GM18511 (cell line): ENCODE results near the gene CTDSPL2.
"Not testable (repeated sequence)": the region's sequence is repeated elsewhere in the genome, so short reads cannot be mapped to it uniquely, and the experiment has no call there.

Experiments used
- ATAC-seq: cut with Tn5 transposase; IDR thresholded peaks from one replicate; pipeline ENCODE4 v1.9.1; 2021; ENCODE audit warnings: mild to moderate bottlenecking, moderate library complexity; ENCODE audit not compliant: unreplicated experiment

Gene CTDSPL2

DNA sequence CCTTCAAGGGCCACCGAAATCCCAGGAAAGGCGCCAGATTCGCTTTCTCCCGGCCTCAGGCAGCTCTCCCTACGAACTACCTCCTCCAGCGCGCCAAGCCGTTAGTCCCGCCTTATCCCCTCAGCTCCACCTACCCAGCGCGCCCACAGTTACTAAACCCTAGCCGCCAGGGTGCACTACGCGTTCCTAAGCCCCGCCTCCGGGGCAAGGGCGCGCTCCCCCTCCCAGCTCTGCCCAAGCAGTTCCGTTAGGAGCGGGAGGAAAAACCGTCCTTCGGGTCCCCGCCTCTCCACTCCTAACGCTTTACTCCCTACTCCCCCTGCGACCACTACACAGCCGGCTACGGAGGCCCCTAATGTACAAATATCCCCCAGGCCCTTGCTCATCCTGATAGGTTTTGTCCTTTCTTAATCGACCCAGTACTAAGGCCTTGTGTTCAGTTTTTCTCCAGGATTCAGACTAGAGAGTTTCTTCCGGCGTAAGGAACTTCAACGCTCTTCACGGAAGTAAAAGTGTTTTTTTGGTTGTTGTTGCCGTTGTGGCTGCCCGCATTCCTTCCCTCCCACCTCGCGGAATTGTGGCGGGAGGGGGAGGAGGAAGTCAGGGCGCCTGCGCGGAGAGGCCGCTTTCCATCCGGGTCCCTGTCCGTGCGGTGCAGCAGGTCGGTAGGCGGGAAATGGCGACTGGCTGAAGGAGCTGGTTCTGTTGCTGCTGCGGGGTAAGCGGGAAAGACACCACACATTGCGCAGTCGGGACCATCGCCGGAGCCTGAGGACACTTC is at the start of gene CTDSPL2:
Gene CTDSPL2, plus strand, starts transcription at position 655 of the 781 bp plus-strand sequence. CDS start 31,386 bp downstream, outside the sequence.
- ATAC-seq, result peak; percentile 97

DNA sequence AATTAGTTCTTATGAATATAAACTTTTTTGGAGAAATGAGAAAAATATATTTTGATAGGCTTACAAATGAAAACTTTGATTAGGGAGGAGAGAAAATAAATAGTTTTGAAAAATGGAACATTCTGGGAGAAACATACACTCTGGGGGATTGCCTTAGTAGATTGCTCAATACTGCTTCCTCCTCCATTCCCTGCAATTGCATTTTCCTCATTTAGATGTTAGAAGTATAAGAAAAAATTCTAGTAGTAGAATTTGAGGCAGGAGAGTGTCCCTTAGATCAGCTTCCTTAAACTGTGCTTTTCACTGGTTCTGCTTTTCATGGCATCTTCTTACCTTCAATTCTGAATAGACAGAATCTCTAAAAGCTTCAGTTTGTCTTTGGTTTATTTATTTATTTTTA is 46.2 kb upstream of the CTDSPL2 start:
- ATAC-seq, result no peak

DNA sequence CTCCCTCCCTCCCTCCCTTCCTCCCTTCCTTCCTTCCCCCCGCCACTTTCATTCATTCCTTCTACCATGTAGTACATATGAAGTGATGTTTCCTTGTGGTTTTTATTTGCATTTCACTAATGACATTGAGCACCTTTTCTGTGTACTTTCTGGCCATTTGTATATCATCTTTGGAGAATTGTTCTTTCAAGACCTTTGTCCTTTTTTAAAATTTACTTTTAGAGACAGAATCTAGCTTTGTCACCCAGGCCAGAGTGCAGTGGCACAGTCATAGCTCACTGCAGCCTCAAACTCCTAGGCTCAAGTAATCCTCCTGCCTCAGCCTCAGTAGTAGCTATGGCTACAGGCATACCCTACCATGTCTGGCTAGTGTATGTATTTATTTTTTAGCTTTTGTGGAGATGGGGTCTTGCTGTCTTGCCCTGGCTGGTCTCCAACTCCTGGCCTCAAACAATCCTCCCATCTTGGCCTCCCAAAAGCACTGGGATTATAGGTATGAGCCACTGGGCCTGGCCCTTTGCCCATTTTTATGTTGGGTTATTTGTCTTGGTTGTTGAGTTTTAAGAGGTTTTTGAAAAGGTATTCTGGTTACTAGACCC is 42.0 kb upstream of the CTDSPL2 start:
- ATAC-seq, result peak; percentile 51

DNA sequence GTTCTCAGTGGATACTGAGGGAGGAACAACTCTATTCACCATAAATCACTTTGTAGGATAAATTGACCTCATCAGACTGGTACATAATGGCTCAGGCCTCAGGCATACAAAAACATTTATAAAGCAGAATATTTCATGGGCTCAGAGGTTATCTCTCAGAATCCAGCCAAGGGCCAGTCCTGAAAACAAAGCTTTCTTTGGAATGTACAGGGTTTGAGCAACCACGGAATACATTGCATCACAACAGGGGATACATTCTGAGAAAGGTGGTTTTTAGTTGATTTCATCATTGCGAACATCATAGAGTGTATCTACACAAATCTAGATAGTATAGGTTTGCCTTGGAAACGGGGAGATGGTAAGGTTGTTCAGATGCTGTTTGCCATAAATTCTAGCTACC is 33.4 kb upstream of the CTDSPL2 start:
- no peak for ATAC-seq

DNA sequence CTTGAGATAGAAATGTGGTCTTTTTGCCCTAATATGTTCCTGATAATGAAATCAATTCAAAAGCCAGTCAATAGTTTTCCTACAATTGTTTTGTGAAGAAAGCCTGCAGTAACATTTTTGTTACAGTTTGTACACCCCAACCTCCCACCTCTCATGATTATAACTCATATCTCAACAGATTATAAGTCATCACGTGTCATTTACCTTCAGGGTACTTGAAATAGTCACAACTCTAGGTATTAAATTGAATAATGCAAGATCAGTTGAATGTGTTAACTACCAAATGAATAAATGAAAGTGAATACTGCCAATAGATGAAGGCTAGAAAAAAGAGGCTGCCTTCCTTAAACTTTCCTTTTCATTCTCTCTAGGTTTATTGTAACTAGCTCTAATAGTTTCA is 32.9 kb upstream of the CTDSPL2 start:
- ATAC-seq, result no peak

DNA sequence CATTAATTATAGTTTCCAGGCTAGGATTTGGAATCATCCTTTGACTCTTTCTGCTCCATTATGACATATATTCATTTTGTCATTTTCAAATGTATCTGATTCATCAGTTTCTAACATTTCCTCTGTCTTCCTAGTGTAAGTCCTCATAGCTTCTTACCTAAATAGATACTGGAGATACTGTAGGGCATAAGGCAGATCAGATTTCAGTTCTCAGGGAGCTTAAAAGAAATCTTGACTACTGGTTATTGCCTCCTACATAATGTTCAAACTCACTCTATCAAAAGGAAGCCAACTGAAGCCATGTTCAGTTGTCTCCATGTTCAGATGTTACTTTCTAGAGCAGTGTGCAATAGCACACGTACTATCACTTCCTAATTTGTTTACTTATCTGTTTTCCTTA is 29.6 kb upstream of the CTDSPL2 start:
- ATAC-seq, result no peak

DNA sequence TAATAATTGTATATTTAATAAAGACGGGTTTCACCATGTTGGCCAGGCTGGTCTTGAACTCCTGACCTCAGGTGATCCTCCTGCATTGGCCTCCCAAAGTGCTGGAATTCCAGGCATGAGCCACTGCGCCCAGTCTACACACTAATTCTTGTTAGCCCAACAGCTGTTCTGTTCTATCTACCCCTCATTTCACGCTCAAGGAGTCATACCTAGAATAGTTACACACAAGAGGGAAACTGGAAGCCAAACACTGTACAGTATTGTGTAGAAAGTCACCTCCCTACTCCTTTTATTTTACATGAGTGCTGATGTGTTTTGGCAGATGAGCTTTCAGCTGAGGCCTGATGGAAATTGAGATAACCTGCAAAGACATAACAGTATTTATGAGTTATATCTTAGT is 13.4 kb upstream of the CTDSPL2 start:
- ATAC-seq, result no peak

DNA sequence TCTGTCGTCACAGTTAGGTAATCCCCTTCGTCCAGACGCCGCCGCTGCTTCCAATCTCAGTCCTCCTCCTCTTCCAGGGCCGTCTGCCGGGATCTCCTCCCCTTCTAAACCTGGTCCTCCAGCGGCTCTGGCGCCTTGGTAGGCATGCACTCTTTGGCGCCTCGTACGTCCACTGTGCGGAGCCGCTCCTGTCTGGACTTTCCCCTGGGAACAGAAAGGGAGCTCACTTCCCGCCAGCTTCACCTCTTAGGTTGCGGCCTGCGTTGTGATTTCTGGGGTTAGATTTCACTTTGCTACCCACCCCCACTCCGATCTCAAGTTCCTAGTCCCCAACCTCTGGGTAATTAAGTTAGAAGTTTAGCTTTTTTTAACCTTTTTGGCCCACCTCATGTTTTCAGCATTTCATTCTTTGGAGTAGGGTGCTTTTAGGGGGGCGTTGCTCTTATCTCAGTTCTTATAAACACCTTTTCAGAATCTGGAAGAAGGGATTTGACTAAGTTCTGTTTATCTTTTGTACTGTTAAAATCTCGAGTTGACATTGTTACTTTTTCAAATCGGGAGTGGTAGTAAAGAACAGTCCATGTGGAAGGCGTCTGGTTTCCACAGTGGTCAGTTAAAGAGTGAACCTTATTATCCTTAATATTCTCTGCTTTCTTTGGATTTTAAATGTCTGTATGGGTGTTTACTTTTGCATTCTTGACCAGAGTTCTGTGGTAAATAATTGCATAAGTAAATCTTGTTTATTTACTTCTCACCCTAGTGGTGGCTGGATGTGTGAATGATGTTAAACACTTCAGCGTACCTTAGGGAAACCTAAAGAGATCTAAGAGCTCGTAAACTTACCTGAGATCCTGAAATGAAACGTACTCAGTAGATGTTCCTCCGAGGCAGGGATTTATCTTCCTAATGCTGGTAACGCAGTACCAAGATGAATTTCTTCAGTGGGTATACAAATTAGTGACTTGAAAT is 611 bp downstream of the CTDSPL2 start:
- peak; percentile 13 for ATAC-seq

DNA sequence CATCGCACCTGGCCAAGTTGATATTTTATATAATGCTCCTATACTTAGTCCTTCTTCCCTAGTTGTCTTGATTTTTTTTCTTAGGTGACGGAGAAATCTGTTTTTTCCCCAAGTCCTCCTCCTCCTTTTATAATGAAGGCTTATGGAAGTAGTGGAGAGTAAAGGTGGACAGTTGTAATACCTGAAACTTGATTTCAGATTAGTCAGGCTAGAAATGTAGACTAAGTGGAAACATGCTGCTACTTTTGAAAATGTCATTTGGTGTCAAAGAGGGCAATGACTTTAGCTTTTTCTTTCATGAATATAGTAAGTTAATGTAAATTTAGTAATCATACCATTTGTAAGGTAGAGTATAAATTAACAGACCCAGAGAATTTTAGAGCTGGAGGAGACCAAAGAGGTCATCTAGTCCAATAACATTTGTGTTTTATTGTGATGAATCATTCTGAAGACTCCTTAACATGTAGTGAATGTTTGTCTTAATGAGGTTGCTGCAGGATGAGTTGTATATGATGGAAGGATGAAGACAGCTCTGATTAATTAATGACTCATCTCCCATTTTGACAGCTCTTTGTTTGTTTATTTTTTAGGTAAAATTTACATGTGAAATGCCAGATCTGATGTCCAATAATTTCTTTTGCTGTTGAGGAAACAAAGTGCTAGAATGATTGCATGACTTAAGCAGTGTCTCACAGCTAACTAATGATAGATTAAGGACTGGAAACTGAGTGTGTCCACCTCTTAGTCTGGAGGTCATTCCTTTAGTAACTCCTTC is 8.7 kb downstream of the CTDSPL2 start:
- ATAC-seq, result no peak

DNA sequence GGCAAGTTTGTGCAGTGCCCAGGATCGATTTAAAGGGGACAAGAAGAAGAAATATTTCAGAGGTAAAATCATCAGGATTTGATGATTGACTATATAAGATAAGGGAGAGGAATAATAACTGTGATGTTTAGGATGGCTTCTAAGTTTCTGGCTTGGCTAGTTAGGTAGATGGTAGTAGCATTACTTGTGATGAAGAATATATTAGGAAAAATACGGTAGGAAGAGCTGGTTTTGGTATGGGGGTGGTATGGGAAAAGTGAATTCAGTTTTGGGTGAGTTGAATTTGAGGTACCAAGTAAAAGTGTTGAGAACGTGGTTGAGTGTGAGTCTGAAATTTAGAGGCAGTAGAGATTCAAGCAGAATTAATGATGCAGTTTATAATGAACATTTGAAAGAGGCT is 11.0 kb downstream of the CTDSPL2 start:
- no peak for ATAC-seq

DNA sequence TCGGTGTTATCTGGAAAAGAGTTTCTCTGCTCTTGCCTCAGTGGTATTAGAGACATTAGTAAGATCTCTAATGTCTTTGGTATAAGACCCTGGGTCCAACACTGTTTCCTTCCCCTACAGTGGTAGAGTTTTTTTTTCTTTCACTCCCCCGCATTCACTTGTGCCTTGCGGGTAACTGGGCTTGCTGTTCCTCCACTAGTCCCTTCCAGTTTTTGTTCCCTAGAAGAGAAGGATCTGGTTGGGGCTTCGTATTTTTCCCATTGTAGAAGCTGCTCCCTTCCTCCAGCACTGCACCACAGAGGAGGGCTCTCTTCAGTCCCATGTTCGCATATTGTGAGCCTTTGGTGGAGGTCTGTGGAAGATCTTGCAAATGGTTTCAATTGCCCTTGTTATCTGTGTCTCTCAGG is 13.7 kb downstream of the CTDSPL2 start:
- ATAC-seq, result no peak

DNA sequence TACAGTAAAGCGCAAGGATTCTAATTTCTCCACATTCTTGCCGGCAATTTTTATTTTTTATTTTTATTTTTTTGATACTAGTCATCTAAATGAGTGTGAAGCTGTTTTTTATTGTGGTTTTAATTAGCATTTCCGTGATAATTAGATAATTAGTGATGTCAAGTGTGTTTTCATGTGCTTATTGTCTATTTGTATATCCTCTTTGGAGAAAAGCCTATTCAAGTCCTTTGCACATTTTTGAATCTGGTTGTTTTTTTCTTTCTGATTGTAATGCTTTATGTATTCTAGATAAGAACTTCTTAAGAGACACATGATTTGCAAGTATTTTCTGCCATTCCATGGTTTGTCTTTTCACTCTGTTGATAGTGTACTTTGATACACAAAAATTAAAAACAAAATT is 16.1 kb downstream of the CTDSPL2 start:
- ATAC-seq, result no peak

DNA sequence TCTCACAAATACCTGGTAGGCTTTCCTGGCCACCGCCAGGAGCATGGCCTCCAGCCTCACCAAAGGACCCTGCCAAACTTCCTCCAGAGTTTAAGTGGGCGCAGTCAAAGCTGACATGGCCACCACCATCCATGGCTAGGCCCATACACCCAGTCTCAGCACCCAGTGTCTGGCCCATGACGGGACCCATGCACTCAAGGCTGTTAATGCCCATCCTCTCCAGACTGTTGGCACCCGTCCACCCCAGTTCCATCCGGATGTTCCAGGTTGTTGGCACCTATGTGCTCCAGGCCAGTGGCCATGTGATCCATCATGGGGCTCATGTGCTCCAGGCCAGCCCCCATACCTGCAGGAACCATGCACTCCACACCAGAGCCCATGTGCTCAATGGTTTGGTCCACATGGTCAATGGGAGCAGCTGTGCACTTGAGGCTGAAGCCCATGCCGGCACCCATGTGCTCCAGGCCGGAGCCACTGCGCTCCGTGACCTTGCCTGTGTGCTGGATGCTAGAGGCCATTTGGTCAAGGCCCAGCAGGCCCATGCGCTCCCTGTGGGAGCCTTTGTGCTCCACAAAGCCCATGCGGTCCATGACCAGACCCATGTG is 20.4 kb downstream of the CTDSPL2 start:
- no peak for ATAC-seq

DNA sequence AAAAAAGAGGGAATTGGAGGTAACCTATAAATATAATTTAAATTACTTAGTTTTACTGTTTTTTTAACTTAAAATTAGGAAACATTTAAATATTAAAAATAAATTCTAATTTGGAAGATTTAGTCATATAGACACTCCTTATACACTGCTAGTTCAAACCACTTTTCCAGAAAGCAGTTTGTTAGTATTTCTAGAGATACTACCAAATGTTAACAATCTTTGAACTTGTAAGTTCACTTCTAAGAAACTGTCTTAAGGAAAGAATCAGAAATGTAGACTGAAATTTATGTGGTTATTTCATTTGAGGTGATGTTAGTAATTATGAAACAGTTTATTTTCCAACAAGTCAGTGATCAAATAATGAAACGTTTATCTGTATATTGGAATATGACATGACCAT is 22.7 kb downstream of the CTDSPL2 start:
- no peak for ATAC-seq

DNA sequence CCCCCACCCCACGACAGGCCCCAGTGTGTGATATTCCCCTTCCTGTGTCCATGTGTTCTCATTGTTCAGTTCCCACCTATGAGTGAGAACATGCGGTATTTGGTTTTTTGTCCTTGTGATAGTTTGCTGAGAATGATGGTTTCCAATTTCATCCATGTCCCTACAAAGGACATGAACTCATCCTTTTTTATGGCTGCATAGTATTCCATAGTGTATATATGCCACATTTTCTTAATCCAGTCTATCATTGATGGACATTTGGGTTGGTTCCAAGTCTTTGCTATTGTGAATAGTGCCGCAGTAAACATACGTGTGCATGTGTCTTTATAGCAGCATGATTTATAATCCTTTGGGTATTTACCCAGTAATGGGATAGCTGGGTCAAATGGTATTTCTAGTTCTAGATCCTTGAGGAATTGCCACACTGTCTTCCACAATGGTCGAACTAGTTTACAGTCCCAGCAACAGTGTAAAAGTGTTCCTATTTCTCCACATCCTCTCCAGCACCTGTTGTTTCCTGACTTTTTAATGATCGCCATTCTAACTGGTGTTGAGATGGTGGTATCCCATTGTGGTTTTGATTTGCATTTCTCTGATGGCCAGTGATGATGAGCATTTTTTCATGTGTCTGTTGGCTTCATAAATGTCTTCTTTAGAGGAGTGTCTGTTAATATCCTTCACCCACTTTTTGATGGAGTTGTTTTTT is 26.3 kb downstream of the CTDSPL2 start:
- not testable (repeated sequence) for ATAC-seq

DNA sequence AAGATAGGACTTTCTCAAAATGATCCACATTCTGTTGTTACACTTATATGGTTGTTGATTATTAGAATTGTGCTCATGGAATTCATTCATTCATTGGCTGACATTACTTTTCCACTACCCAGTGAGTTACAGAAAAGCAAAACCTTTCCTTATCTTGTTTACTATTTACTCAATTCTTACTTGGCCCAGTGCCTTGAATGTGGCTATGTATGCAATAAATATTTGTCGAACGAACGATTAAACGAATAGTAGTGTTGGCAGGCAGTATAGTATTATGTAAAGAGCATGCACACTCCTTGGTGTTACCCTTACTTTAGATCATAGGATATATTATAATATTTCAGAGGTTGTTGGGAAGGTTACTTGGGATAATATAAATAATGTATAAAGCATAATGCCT is 31.0 kb downstream of the CTDSPL2 start:
- ATAC-seq, result no peak

DNA sequence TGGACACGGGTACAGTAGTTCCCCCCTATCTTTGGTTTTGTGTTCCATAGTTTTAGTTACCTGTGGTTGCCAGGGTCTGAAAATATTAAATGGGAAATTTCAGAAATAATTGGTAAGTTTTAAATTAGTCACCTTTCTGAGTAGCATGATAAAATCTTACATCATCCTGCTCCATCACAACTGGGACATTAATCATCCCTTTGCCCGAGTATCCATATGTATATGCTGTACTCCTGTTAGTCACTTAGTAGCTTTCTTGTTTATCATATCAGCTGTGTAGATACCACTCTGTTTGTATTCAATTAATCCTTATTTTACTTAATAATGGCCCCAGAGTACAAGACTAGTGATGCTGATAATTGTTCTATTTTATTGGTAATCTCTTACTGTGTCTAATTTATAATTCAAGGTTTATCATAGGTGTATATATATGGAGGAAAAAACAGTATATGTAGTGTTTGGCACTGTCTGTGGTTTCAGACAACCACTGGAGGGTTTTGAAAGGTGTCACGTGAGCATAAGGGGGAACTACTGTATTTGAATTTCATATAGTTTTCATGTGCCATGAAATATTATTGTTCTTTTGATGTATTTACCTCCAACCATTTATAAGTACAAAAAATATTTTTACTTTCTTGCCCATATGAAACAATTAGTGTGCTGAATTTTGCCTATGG is 41.4 kb downstream of the CTDSPL2 start:
- ATAC-seq, result no peak

DNA sequence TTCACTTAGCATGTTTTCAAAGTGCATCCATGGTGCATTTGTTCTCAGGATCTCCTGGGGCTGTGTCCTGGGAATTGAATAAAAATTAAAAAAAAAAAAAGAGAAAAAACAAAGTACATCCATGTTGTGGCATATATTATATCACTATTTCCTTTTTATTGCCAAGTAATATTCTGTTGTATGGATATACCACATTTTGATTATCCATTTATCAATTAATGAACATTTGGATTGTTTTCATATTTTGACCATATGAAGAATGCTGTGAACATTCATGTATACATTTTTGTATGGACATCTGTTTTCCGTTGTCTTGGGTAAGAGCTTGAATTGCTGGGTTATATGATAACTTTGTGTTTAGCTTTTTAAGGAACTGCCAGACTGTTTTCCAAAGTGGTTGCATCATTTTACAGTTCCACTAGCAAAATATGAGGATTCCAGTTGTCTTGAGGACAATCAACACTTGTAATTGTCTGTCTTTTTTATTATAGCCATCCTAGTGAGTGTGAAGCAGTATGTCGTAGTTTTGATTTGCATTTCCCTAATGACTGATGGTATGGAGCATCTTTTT is 44.5 kb downstream of the CTDSPL2 start:
- ATAC-seq, result no peak

DNA sequence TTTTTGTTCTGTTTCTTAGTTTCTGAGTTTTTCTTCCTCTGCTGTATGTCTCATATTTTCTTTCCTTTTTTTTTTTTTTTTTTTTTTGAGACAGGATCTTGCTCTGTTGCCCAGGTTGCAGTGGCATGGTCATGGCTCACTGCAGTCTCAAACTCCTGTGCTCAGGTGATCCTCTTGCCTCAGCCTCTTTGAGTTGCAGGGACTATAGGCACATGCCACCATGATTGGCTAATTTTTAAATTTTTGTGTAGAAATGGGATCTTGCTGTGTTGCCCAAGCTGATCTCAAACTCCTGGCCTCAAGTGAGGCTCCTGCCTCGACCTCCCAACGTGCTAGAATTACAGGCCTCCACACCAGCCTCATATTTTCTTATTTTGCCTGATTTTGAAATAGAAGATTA is 51.9 kb downstream of the CTDSPL2 start:
- ATAC-seq, result no peak
